ENCODE results near the gene ZSCAN4.

- TF ChIP-seq CTCF (IDR thresholded peaks at IDR 0.05; ENCODE audit: insufficient read depth, low read length, poor library complexity, severe bottlenecking): no peak
- TF ChIP-seq EZH2phosphoT487 (conservative IDR thresholded peaks at IDR 0.05; ENCODE audit: low read length): no peak
Measured at GRCh38 chr19:57708641-57709361, 40.1 kb downstream of the ZSCAN4 start, which contains the start of gene ZNF154.
